ENCODE results near the gene KRT20.

The KRT20 gene

DNA sequence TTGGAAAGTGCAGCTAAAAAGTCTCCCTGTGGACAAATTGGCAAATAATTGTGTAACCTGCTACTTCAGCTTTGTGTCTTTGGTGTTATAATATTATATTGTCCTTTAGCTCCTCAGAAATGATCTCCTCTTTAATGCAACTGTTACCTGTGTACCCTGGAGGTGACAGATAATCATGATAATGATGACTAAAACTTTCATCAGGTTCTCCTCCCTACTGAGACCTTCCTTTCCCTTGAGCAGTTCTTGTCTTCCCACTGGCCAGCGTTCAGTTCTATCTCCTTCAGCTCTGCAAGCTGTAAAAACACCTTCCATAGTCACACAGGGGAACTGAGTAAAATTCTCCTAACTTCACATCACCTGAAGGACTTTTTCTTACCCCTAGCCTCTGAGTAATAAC, 32.7 kb downstream of the KRT20 start:
- no peak for DNase-seq (ENCODE audit: low read depth in 2 of 2)

DNA sequence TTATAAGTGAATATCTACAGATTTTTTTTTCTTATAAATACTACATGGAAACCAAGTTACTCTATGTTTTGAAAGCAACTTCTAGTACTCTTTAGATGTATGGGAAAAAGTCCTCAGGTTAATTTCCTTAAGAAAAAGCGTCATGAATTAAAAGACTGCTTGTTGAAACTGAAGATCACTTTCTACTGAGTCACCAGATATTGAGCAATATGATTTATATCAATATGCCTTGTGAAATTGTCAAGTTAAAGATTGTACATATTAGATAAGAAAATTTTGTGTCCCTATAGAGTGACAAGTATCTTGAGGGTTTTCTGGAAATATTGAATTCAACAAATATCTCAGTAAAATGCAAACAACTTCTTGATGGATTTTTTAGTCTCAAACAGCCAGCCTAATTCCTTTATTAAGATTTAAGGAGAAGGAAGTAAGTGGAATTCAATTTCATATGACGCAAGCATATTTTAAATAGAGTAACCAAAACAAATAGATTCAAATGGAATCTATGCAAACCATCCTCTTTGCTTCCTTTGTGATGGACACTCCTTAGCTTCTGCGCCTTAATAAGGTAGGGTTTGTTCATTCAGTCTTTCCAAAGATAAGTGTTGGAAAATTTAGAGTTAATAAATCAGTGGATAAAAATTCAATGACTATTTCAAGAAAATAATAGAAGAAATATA, 34.6 kb downstream of the KRT20 start:
- no peak for DNase-seq (ENCODE audit: low read depth in 2 of 2)

DNA sequence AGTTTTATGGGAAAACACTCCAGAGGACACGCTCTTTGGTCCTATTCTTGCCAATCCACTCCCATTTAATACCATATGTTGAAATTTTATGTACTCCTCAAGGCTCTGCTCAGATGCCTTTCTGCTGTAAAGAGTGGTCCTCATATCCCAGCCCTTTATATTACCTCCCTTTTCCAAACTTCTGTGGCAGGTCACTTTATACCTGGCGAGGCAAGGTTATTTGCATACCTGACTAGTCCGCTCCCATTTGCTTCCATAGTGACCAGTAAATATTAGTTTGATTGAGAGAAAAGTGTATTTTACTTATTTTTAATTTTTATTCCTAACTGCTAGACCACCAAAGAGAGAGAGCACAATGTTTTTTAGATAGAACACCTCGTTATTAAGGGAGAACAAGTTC, 35.3 kb downstream of the KRT20 start:
- no peak for DNase-seq (ENCODE audit: low read depth in 2 of 2)

DNA sequence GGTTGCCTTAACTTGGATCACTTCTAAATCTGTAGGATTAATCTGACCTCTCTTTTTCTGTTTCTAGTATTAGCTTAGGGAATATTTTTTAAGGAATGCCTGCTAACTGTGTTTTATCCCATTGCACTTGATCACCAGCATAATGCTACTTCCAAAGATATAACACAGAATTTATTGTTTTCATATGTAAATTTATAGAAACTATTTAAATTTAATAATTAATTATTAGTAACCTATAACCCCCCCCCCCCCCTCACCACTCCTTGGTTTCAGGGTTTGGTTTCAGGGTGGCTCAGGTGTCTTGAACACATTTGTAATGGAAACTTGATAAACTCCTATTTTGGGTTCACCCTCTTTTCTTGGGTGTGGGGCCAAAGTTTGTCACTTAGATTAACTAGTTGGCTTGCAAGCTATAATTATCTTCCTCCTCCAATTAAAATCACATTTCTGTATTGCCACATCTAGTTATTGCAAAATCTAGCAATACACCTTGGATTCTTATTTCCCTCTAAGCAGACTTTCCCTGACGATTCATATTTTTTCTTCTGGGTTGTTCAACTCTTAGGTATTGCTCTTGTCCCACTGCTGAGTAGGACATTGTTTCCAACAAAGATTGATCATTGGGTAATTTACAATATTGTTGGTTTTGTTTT, 36.3 kb downstream of the KRT20 start:
- no peak for DNase-seq (ENCODE audit: low read depth in 2 of 2)

DNA sequence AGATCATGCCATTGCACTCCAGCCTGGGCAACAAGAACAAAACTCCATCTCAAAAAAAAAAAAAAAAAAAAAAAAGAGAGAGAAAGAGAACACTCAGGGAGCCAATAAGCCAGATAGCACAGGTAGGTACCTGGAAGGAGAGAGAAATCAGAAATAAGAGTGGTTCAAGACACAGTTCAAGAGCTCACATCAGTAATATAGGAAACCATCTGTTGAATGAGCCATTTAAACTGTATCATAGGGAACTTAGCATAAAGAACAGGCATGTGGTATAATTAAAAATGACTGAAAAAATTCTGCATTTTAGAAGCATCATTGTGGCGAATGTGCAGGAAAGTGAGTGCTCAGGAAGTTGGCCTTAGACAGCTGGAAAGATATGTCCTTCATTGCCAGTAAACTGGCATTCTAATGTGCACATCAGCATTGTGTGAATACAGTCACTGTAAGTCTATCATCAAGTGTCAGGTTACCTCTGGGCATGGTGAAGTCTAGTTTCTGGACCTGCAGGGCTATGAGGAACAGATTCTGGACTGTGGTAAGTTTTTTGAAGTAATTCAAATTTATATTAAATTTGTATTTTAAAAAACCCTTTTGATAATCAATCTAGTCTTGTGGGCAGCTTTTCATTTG, 38.4 kb downstream of the KRT20 start:
- DNase-seq (ENCODE audit: low read depth in 2 of 2) = no peak

DNA sequence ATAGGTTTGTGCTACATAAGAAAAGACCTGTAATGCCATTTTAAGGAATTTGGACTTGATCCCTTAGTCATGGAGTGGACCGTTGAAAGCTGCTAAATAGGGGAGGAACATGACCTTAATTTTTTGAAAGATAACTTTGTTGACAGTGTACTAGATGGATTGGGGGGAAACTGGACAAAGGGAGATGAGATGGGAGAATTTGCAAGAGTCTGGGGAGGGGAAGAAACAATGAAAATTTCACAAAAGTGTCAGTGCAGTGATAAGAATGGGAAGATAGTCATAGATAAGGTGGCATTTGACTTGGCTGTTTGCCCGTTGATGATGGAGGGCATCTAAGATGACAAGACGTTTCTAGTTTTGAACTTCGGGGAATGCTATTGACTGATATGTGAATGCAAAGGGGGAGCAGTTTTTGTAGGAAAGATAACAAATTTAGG, 40.4 kb downstream of the KRT20 start:
- DNase-seq (ENCODE audit: low read depth in 2 of 2) = no peak

DNA sequence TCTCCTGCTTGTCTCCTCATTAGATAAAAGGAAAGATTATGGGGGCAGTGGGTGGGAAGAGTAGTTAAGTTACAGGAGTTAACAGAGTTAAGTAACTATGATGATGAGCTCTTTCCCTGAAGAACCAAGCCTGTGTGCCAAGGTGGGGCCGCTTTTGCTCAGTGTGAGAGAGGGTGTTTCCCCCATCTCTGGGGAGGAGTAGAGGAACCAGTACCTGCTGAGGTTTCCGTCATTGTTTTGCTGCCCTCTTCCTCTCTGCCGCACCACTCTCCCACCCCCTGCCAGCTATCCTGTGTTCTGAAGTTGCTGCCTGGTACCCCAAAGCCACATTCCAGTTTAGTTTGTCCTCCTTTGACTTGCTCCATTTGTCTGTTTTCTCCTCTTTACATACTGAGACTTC, 41.8 kb downstream of the KRT20 start:
- DNase-seq (ENCODE audit: low read depth in 2 of 2) = no peak

DNA sequence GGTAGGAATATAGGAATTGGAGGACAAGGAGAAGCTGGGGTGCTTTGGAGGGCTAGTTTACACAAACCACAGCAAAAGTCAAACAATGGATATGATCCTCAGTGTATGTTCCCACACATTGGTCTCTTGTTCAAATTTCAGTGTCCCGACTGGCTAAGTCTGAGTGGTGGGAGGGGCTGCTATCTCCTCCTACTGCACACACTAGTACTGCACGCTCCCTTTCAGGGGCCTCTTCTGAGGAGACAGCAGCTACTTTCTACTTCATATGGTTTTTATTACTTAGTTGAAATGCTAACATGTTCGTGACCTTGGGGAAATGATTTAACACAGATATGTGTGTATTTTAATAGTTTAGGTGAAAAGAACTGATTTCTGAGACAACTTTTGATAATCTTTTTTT, 43.8 kb downstream of the KRT20 start:
- DNase-seq (ENCODE audit: low read depth in 2 of 2) = no peak

DNA sequence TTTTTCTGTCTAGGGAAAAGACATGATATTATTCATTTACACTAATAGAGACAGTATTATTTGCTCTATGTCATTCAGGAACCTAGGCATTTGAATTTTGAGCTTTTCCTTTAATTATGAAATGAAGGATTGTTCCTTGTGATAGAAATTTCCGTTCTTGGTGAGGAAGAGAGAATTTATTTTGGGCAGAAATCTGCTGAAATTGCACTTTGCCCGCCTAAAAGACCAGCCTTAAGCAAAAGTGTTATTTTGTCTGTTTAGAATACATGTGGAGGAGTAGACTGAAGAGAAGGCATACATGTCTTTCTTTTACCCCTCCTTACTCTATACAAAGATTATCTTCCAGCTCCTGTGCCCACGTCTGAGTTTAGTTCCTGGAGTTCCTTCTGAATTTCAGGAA, 45.8 kb downstream of the KRT20 start:
- DNase-seq (ENCODE audit: low read depth in 2 of 2) = no peak

DNA sequence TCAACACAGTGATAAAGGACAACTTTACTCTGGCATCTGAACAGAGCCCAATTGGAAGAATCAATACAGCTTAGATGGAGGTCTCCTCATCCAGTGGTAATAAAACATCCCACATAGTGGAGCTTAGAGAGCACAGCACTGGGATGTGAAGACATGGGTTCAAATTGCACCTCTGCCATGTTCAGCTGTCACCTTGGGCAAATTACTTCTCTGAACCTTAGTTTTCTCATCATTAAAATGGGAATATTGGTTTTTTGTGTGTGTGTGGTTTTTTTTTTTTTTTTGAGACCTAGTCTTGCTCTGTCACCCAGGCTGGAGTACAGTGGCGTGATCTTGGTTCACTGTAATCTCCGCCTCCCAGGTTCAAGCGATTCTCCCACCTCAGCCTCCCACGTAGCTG, 49.0 kb downstream of the KRT20 start:
- DNase-seq (ENCODE audit: low read depth in 2 of 2) = no peak

DNA sequence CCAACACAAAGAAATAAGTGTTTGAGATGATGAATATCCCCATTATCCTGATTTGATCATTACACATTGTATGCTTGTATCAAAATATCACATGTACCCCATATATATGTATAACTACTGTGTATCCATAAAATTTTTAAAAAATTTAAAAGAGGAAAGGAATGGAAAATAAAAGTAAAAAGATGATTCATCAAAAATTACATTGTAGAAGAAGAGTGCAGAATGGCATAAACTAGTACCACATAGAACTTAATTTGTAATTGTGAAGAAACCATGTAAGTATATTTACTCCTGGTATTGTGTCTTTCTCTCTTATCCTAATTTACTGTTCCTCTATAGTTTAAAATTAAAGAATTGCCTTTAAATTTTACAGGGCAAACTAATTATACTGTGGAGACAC, 51.2 kb downstream of the KRT20 start:
- no peak for DNase-seq (ENCODE audit: low read depth in 2 of 2)

DNA sequence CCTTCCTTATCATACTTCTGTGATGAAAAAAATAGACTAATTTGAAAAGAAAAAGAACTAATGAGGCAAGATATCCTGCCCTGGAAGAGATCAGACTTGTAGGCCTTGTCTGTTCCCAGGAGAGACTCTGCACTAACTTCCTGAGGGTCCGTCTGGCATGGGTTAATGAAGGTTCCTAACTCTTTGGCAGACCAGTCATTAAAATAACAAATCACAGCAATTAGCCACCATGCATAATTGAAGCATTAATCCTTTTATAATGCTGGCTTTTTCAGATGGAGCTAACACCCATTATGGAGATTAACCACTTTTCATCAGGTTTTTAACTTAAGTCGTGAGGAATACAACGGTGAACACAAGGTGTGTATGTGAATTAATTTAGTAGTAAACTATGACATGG, 52.2 kb downstream of the KRT20 start:
- DNase-seq (ENCODE audit: low read depth in 2 of 2) = no peak

DNA sequence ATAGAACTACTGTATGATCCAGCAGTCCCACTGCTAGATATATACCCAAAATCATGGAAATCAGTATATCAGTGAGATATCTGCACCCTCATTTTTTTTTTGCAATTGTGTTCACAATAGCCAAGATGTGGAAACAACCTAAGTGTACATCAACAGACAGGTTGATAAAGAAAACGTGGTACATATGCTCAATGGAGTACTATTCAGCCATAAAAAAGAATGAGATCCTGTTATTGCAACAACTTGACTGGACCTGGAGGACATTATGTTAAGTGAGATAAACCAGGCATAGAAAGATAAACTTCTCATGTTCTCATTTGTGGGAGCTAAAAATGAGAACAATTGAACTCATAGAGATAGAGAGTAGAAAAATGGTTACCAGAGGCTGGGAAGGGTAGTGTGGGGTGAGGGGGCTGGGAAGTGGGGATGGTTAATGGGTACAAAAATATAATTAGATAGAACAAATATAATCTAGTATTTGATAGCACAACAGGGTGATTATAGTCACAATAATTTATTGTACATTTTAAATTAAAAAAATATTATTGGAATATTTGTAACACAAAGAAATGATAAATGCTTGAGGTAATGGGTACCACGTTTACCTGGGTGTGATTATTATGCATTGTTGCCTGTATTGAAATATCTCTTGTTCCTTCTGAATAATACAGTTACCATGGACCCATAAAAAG, 54.8 kb downstream of the KRT20 start:
- DNase-seq (ENCODE audit: low read depth in 2 of 2) = no peak

DNA sequence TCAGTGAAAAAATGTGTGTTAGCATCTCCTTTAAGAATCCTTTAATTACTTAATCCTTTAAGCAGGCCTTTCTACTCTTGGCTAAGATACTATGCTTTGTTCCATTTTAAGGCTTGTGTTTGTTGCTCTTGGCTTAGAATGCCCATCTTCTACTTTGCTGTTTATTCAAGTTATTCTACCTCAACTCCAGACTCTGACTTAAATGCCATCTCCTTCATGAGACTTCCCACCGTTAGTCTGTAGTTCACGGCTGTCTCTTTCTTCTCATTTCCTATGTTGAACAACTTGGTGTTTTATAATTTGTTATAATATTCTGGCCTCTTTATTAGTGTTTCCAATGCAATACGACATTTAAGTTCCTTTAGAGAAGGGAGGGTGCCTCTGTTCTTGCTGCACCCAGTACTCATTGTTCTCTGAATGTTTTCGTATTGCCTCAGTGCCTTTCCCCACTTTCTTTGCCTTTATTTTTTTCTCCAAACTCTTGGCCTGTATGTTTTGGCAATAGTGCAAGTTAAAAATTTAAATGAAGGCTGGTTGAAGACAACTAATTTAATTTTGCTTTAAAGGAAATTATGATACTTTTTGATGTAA, 56.5 kb downstream of the KRT20 start:
- DNase-seq (ENCODE audit: low read depth in 2 of 2) = no peak

DNA sequence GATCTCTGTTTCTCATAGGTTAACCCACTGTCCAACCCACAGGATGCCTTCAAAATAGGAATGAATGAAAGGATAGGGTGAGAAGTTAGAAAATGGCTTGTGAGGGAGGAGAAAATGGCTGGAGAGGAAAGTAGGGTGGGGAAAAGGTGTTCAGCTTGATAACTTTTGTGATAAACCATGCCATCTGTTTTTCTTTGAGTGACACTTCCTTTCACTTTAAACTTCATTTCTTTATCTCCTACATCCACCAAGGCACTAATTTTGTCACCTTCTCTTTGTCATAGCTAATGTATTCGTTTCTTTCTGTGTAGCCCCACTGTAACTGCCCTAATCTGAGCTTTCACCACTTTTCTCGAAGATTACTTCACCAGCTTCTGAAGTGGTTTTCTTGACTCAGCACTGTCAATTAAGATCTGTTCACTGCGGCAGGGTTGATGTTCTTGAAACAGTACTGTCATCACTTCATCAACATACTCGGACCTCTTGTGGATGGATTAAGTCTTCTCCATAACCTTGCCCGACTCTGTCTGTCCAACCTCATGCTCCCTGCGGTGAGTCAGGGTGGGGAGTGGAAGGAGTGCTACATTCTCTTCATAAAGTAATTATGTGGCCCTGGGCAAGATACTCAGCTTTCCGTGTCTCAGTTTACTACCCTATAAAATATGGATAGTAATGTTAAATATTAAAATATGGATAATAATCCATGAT, 57.1 kb downstream of the KRT20 start:
- no peak for DNase-seq (ENCODE audit: low read depth in 2 of 2)
